Measurements from ENCODE around the gene DHX34.

DNA sequence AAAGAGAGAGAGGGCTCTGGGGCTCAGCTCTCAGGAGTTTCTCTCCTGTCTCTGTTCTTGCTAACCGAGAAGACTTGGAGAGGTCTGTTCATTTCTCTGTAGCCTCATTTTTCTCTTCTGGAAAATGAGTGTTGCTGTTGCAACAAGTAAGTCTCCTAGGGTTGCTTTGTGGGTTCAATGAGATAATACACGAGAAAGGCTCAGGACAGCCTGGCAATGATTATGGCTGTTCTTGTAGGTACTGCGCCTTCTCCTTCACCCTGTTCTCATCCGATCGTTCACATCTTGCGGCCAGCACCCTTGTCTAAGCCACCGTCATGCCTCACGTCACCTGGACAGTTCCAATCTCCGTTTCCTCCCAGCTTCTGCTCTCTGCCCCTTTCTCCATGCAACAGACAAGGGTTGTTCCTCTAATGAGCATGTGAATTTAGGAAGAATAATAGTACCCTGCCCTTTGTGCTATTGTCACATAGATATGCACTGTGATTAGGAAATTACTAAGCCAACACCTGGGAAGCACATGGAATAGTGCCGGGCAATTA is 35.3 kb upstream of the DHX34 start:
- TF ChIP-seq, protein P1, sequence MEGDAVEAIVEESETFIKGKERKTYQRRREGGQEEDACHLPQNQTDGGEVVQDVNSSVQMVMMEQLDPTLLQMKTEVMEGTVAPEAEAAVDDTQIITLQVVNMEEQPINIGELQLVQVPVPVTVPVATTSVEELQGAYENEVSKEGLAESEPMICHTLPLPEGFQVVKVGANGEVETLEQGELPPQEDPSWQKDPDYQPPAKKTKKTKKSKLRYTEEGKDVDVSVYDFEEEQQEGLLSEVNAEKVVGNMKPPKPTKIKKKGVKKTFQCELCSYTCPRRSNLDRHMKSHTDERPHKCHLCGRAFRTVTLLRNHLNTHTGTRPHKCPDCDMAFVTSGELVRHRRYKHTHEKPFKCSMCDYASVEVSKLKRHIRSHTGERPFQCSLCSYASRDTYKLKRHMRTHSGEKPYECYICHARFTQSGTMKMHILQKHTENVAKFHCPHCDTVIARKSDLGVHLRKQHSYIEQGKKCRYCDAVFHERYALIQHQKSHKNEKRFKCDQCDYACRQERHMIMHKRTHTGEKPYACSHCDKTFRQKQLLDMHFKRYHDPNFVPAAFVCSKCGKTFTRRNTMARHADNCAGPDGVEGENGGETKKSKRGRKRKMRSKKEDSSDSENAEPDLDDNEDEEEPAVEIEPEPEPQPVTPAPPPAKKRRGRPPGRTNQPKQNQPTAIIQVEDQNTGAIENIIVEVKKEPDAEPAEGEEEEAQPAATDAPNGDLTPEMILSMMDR (IDR thresholded peaks at IDR 0.05), result no peak
- TF ChIP-seq POLR2A (IDR thresholded peaks at IDR 0.05), result no peak

All from esophagus squamous epithelium (tissue), 4 donors.